ENCODE measurements around the gene TRDN. TPM values are rescaled to one million over a fixed set of nuclear protein-coding genes. Genes with fewer than 3 reads are reported as not detected.
A peak's percentile ranks its signal among the peaks of the same experiment; 100 is the strongest.
"Not testable (repeated sequence)": the region's sequence is repeated elsewhere in the genome, so short reads cannot be mapped to it uniquely, and the experiment has no call there.

TRDN gene
- total RNA-seq, 1 donor from 2014 or later, result not detected

DNA sequence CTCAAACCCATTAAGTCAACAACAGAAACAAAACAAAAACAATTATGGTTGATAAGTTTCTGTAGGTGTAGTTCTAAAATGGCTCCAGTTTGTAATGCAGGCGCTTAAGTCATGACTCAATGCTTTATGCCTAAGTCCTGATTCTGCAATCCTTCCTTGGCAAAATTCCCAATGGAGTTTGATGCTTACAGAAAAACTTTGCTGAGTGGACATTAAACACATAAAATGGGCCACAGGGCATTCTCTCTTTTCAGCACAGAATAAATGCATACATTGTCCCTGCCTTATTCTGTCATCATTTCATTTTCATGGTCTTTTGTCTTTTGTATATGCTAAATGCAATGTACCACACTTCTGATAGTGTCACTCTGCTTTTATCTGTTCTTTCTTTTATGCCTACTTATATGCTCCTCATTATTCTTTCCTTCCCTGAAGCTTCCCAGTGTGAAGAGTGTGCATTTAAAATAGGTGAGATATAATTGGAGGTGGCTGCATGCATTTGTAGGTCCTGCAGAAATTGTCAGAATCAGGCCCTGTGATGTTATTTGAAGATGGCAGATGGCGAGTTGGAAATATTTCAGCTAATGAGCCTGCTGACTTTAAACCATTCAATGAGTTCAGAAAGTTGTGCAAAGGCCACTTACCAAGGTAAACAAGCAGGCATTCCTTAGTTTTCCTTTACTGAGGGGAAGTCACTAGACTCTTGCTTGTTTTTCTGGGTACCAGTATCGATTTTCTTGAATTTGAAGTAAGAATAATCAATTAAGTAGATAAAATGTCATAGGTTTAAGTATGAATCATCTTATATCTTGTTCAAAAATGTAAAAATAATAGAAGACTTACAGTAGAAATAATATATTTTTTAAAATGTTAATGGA is 313.1 kb downstream of the TRDN start:
- DNase-seq (ENCODE audit: low spot score), result peak; percentile 46
- peak; percentile 87 for ATAC-seq

DNA sequence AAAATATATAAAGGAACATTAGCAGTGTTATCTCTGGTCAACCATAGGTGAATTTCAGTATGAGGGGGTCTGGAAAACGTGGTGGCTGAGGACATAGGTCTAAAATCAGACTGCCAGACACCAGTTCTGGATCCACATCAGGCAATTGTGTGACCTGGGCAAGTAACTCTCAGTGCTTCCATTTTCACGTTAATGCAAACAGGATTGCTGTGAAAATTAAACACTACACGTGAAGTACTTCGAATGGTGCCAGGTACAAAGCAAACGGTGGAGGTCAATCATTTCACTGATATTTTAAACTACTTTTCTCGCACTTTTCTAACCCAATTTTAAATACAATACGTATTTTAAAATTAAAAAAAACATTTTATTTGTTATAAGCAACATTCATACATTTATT is 315.7 kb downstream of the TRDN start:
- DNase-seq (ENCODE audit: low spot score), result no peak
- ATAC-seq, result peak; percentile 49

- DNase-seq (ENCODE audit: low spot score) (no peak), ATAC-seq (no peak)
Observed at GRCh38 chr6:123316733-123317323, 319.9 kb downstream of the TRDN start.

GRCh38 chr6:123314459-123314858 is 322.3 kb downstream of the TRDN start:
- DNase-seq (ENCODE audit: low spot score); ATAC-seq: not testable (repeated sequence)

DNA sequence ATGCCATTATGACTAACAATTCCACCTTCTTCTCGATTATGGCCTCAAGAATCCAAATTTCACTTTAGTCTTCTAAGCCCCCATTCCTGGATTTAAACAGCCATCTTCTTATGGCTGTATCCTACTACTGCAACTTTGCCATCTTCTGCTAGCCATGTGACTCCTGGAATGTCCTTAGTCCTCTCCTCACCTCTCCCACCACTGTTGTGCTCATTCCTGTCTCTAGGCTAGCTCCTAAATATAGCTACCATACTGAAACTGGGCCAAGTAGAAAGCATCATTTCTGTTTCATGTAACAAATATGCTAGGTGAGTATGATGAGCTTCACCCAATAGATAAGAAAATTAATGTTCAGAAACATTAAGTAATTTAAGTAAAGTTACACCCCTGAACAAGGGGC is 327.6 kb downstream of the TRDN start:
- ATAC-seq, result no peak
- no peak for DNase-seq (ENCODE audit: low spot score)

DNA sequence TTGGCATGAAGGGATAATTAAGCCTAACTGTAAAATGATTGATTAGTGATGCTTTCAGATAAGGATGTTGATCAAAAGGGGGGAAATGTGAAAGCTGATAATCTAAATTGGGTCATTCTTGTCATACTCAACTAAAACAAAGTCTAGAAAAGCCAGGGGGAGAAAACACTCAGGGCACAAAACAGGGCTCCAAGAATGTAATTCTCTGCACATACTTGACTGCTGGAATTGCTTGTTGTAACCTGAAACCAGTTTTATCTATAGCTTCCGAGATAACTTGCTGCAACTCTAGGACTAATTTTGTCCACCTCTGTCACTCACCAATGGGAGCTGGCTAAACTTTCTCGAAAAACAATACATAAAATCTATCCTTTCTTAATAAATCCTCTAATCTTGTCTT is 330.4 kb downstream of the TRDN start:
- no peak for ATAC-seq
- DNase-seq (ENCODE audit: low spot score), result no peak

DNA sequence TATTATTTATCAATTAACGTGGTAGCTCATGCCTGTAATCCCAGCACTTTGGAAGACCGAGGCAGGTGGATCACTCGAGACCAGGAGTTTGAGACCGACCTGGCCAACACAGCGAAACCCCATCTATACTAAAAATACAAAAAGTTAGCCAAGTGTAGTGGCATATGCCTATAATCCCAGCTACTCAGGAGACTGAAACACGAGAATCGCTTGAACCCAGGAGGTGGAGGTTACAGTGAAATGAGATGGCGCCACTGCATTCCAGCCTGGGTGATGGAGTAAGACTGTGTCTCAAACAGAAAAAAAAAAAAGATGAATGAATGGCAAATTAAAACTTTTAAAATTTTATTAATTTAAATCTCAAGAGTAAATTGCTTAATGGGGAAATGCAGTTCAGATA is 341.1 kb downstream of the TRDN start:
- DNase-seq (ENCODE audit: low spot score) (no peak), ATAC-seq (no peak)

- ATAC-seq, result no peak
- no peak for DNase-seq (ENCODE audit: low spot score)
Observed at GRCh38 chr6:123295181-123295580, 341.6 kb downstream of the TRDN start.

GRCh38 chr6:123288649-123289048 is 348.1 kb downstream of the TRDN start:
- no peak for ATAC-seq
- no peak for DNase-seq (ENCODE audit: low spot score)

- ATAC-seq (no peak), DNase-seq (ENCODE audit: low spot score) (no peak)
Observed at GRCh38 chr6:123276546-123276980, 360.2 kb downstream of the TRDN start.

DNA sequence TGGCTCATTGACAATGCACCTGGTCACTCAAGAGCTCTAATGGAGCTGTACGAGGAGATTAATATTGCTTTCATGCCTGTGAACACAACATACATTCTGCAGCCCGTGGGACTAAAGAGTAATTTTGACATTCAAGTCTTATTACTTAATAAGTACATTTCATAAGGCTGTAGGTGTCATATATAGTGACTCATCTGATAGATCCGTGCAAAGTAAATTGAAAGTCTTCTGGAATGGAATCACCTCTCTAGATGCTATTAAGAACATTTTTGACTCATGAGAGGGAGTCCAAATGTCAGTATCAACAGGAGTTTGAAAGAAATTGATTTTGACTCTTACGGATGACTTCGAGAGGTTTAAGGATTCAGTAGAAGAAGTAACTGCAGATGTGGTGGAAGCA is 372.8 kb downstream of the TRDN start:
- ATAC-seq (no peak), DNase-seq (ENCODE audit: low spot score) (no peak)

DNA sequence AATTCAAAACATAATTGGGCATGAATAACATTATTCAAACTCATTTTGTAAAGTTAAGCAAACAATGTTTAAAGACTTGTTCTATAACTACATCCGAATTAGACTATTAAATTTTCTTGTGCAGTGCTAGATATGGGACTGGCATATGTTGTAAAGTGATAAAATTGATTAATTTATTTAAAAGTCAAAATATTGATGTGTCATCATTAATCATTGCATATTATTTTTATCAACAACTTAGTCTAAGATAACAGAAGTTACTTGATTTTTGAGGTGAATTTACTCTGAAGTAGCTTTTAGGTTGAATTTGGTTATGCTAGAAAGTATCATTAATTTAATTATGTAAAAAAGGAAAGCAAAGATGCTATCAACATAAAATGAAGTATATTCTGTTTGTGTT is 396.1 kb downstream of the TRDN start:
- no peak for ATAC-seq
- DNase-seq (ENCODE audit: low spot score), result no peak

GRCh38 chr6:123233336-123233735 is 403.4 kb downstream of the TRDN start:
- DNase-seq (ENCODE audit: low spot score) (no peak), ATAC-seq (no peak)

DNA sequence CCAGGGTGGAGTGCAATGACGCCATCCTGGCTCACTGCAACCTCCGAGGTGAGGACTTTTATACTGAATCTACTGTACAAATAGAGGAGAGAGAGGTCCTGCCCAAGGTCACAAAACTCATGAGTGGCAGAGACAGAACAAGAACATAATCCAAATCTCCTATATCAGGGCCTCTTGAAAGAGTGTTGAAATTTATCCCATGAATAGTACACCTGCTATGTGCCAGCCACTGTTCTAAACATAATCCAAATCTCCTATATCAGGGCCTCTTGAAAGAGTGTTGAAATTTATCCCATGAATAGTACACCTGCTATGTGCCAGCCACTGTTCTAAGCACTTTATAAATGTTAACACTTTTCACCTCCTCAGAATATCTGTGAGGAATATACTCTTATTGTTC is 409.0 kb downstream of the TRDN start:
- ATAC-seq, result not testable (repeated sequence)

GRCh38 chr6:123226398-123226797 is 410.4 kb downstream of the TRDN start:
- DNase-seq (ENCODE audit: low spot score) (no peak), ATAC-seq (no peak)

More for the DNA sequence above, 409.0 kb downstream of the TRDN start:
- DNase-seq (ENCODE audit: low spot score), result not testable (repeated sequence)

DNA sequence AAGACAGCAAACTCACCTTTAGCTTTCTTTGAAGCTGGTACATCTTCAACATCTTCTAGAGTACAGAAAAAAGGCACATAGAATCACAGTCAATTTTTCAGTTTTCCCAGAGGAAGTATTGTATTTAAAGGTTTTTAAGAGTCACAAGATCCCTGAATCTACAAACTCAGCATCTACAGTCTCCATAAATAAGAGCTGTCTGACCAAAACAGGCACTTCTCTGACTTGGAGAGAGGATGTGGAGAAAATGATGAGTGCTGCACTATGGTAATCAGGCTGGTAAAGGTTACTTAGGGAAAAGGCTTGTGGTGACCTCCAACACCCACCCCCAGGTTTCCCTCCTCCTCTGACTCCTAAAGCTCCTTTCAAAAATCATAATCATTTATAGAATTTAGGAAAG is 412.7 kb downstream of the TRDN start:
- ATAC-seq (no peak), DNase-seq (ENCODE audit: low spot score) (no peak)

- no peak for ATAC-seq
- DNase-seq (ENCODE audit: low spot score), result no peak
Observed at GRCh38 chr6:123223461-123223860, 413.3 kb downstream of the TRDN start.

DNA sequence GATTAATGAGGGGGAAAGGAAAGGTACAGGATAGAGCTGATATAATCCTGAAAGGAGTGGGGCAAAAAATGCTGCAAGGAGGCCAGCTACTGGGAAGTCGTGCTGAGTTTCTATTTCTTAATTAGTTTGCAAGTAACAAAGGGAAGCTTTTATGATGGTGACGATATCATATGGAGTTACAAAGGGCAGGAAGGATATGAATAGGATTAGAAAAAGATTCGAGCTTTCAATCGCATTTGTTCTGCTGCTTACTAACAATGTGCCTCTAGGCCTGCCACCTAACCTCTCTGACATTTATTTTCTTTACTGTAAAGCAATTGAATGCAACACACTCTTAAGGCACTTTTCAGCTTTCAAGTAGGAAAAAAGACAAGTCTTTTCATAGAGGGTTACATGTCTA is 421.5 kb downstream of the TRDN start:
- ATAC-seq (no peak), DNase-seq (ENCODE audit: low spot score) (no peak)

GRCh38 chr6:123214433-123214832 is 422.3 kb downstream of the TRDN start:
- DNase-seq (ENCODE audit: low spot score), result no peak
- ATAC-seq, result no peak

GRCh38 chr6:123213921-123214320 is 422.8 kb downstream of the TRDN start:
- DNase-seq (ENCODE audit: low spot score) (no peak), ATAC-seq (no peak)

DNA sequence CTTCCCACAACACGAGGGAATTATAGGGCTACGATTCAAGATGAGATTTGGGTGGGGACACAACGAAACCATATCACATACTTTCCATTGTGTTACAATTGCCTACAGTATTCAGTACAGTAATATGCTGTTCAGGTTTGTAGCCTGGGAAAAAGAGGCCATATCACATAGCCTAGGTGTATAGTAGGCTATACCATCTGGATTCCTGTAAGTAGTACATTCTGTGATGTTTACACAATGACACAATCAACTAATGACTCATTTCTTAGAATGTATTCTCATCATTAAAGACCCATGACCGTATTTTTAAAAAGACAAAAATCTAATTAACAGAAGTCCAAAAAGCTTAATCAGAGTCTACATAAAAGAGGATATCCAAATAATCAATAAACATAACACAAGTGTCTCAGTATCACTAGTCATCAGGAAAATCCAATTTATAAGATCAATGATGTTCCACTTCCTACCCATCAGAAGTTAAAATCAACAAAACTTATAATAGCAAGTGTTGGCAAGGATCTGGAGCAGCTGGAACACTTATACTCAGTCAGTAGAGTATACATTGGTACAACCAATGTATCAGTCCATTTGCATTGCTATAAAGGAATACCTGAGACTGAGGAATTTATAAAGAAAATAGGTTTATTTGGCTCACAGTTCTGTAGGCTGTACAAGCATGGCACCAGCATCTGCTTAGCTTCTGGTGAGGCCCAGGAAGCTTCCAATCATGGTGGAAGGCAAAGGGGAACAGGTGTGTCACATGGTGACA is 424.8 kb downstream of the TRDN start:
- no peak for DNase-seq (ENCODE audit: low spot score)
- no peak for ATAC-seq

DNA sequence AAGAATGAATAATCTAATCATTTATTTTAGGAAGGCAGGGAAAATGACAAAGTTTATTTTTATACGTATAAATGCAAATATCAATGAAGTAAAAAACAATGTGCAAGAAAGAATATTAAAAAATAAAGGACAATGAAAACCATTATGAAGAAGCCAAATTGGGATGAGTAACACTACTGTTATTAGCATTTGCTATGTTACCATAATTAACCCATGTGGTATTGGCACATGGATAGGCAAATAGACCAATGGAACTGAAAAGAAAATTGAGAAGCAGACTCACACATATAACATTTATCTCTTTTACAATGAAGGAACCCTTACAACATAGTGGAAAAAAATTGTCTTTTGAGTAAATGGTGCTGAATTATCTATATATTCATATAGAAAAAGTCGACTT is 426.1 kb downstream of the TRDN start:
- DNase-seq (ENCODE audit: low spot score), result no peak
- ATAC-seq, result no peak
